ENCODE measurements around the gene ERN1. TPM values are rescaled to one million over a fixed set of nuclear protein-coding genes. Genes with fewer than 3 reads are reported as not detected.

The ERN1 gene
- total RNA-seq, 1 donor: 12.7 TPM

GRCh38 chr17:64016974-64017373 is 113.0 kb downstream of the ERN1 start:
- Histone ChIP-seq H3K27ac (ENCODE audit: low read depth, low read length) (no peak overlapping the region), H3K79me2 (ENCODE audit: insufficient read depth, low read length) (no peaks in the 10 kb centered on the region), H3K4me1 (ENCODE audit: insufficient read depth, low read length) (peaks cover 5% of the 10 kb centered on the region), H2AFZ (ENCODE audit: low read length) (no peak overlapping the region), H4K20me1 (ENCODE audit: insufficient read depth, low read length) (no peaks in the 10 kb centered on the region), H3K27me3 (ENCODE audit: insufficient read depth, low read length) (no peaks in the 10 kb centered on the region), H3K36me3 (ENCODE audit: insufficient read depth, low read length) (no peaks in the 10 kb centered on the region), H3K4me2 (ENCODE audit: insufficient read depth, low read length) (no peak overlapping the region), H3K4me3 (ENCODE audit: insufficient read depth, low read length) (no peak overlapping the region), H3K9me3 (ENCODE audit: low read depth, low read length) (no peaks in the 10 kb centered on the region)
- TF ChIP-seq CTCF (IDR thresholded peaks at IDR 0.05; ENCODE audit: extremely low read depth, low read depth, low read length): no peak
- no peak for DNase-seq (ENCODE audit: insufficient read length, low spot score, missing footprints)

- no peak for DNase-seq (ENCODE audit: insufficient read length, low spot score, missing footprints)
- no peaks in the 10 kb centered on the region for H3K27me3 ChIP-seq (ENCODE audit: insufficient read depth, low read length)
Observed at GRCh38 chr17:64016231-64016784, 113.6 kb downstream of the ERN1 start.

GRCh38 chr17:64015447-64015846 is 114.5 kb downstream of the ERN1 start:
- Histone ChIP-seq H3K4me2 (ENCODE audit: insufficient read depth, low read length) (no peak overlapping the region), H3K27me3 (ENCODE audit: insufficient read depth, low read length) (no peaks in the 10 kb centered on the region), H4K20me1 (ENCODE audit: insufficient read depth, low read length) (no peaks in the 10 kb centered on the region), H3K27ac (ENCODE audit: low read depth, low read length) (no peak overlapping the region), H3K4me1 (ENCODE audit: insufficient read depth, low read length) (peaks cover 4% of the 10 kb centered on the region), H3K79me2 (ENCODE audit: insufficient read depth, low read length) (no peaks in the 10 kb centered on the region), H3K36me3 (ENCODE audit: insufficient read depth, low read length) (no peaks in the 10 kb centered on the region), H2AFZ (ENCODE audit: low read length) (no peak overlapping the region), H3K9me3 (ENCODE audit: low read depth, low read length) (no peaks in the 10 kb centered on the region), H3K4me3 (ENCODE audit: insufficient read depth, low read length) (no peak overlapping the region)
- no peak for DNase-seq (ENCODE audit: insufficient read length, low spot score, missing footprints)
- no peak for TF ChIP-seq CTCF (IDR thresholded peaks at IDR 0.05; ENCODE audit: extremely low read depth, low read depth, low read length)

More at GRCh38 chr17:64016231-64016784, 113.6 kb downstream of the ERN1 start:
- Histone ChIP-seq H3K4me3 (ENCODE audit: insufficient read depth, low read length) (no peak overlapping the region), H3K9me3 (ENCODE audit: low read depth, low read length) (no peaks in the 10 kb centered on the region), H3K4me1 (ENCODE audit: insufficient read depth, low read length) (peaks cover 5% of the 10 kb centered on the region), H3K36me3 (ENCODE audit: insufficient read depth, low read length) (no peaks in the 10 kb centered on the region), H2AFZ (ENCODE audit: low read length) (no peak overlapping the region), H4K20me1 (ENCODE audit: insufficient read depth, low read length) (no peaks in the 10 kb centered on the region), H3K27ac (ENCODE audit: low read depth, low read length) (no peak overlapping the region), H3K79me2 (ENCODE audit: insufficient read depth, low read length) (no peaks in the 10 kb centered on the region), H3K4me2 (ENCODE audit: insufficient read depth, low read length) (no peak overlapping the region)
- TF ChIP-seq CTCF (IDR thresholded peaks at IDR 0.05; ENCODE audit: extremely low read depth, low read depth, low read length): no peak

- no peak for TF ChIP-seq CTCF (IDR thresholded peaks at IDR 0.05; ENCODE audit: extremely low read depth, low read depth, low read length)
- no peak for DNase-seq (ENCODE audit: insufficient read length, low spot score, missing footprints)
- H3K27ac ChIP-seq (ENCODE audit: low read depth, low read length): no peak overlapping the region
- no peaks in the 10 kb centered on the region for H3K36me3 ChIP-seq (ENCODE audit: insufficient read depth, low read length)
- no peak overlapping the region for H3K4me3 ChIP-seq (ENCODE audit: insufficient read depth, low read length)
- H4K20me1 ChIP-seq (ENCODE audit: insufficient read depth, low read length): no peaks in the 10 kb centered on the region
- H3K4me2 ChIP-seq (ENCODE audit: insufficient read depth, low read length): no peak overlapping the region
- H3K27me3 ChIP-seq (ENCODE audit: insufficient read depth, low read length): no peaks in the 10 kb centered on the region
- H3K4me1 ChIP-seq (ENCODE audit: insufficient read depth, low read length): peaks cover 24% of the 10 kb centered on the region
- H3K9me3 ChIP-seq (ENCODE audit: low read depth, low read length): no peaks in the 10 kb centered on the region
- H2AFZ ChIP-seq (ENCODE audit: low read length): peak overlapping the region; percentile 20
- no peaks in the 10 kb centered on the region for H3K79me2 ChIP-seq (ENCODE audit: insufficient read depth, low read length)
Observed at GRCh38 chr17:64009571-64010402, 120.2 kb downstream of the ERN1 start.
